H9 (cell line): ENCODE measurements around the gene LIMA1. TPM values are rescaled to one million over a fixed set of nuclear protein-coding genes. Genes with fewer than 3 reads are reported as not detected.

Experiments used
- DNase-seq: peaks from one replicate; pipeline ENCODE4 v3.0.0-alpha.2; 2017
- H2AFZ ChIP-seq: one replicate; pipeline ENCODE4 v1.6.1; 2013; ENCODE audit warnings: mild to moderate bottlenecking, low read length, control low read depth, moderate library complexity
- H2AK5ac ChIP-seq: 2 replicates; pipeline ENCODE4 v1.6.1; 2013; ENCODE audit warnings: low read length, control low read depth, mixed read lengths; ENCODE audit not compliant: insufficient read length
- H2BK120ac ChIP-seq: one replicate; pipeline ENCODE4 v1.6.1; 2013; ENCODE audit warnings: low read depth, mild to moderate bottlenecking, low read length, control low read depth, inconsistent platforms; ENCODE audit not compliant: poor library complexity, severe bottlenecking
- H2BK12ac ChIP-seq: 2 replicates; pipeline ENCODE4 v1.6.1; 2013; ENCODE audit warnings: low read length, control low read depth, mixed read lengths, low read depth; ENCODE audit not compliant: insufficient read length
- H2BK15ac ChIP-seq: 2 replicates; pipeline ENCODE4 v1.6.1; 2013; ENCODE audit warnings: low read depth, low read length, control low read depth
- H2BK20ac ChIP-seq: one replicate; pipeline ENCODE4 v1.6.1; 2013; ENCODE audit warnings: low read depth, mild to moderate bottlenecking, low read length, control low read depth, inconsistent platforms; ENCODE audit not compliant: poor library complexity, severe bottlenecking
- H2BK5ac ChIP-seq: 2 replicates; pipeline ENCODE4 v1.6.1; 2013; ENCODE audit warnings: low read length, control low read depth, mixed read lengths; ENCODE audit not compliant: insufficient read length
- H3K14ac ChIP-seq: 2 replicates; pipeline ENCODE4 v1.6.1; 2013; ENCODE audit warnings: low read length, control low read depth; ENCODE audit not compliant: insufficient read depth
- H3K18ac ChIP-seq: 2 replicates; pipeline ENCODE4 v1.6.1; 2013; ENCODE audit warnings: low read depth, mild to moderate bottlenecking, mixed read lengths, low read length, control low read depth; ENCODE audit not compliant: insufficient read length
- H3K23ac ChIP-seq: 2 replicates; pipeline ENCODE4 v1.6.1; 2013; ENCODE audit warnings: low read length, control low read depth, mixed read lengths, low read depth; ENCODE audit not compliant: insufficient read length
- H3K23me2 ChIP-seq: 2 replicates; pipeline ENCODE4 v1.6.1; 2013; ENCODE audit warnings: low read depth, mild to moderate bottlenecking, mixed read lengths, low read length, control low read depth; ENCODE audit not compliant: insufficient read length, poor library complexity, severe bottlenecking
- H3K27ac ChIP-seq: 2 replicates; pipeline ENCODE4 v1.5.1; 2013; ENCODE audit warnings: low read length, control low read depth, mixed read lengths, low read depth; ENCODE audit not compliant: insufficient read length
- H3K27me3 ChIP-seq: 2 replicates; pipeline ENCODE4 v1.6.1; 2013; ENCODE audit warnings: low read length, control low read depth, inconsistent platforms; ENCODE audit not compliant: insufficient read depth
- H3K4ac ChIP-seq: 2 replicates; pipeline ENCODE4 v1.6.1; 2013; ENCODE audit warnings: low read depth, mild to moderate bottlenecking, control low read depth, inconsistent platforms, low read length, moderate library complexity
- H3K4me1 ChIP-seq: 2 replicates; pipeline ENCODE4 v1.6.1; 2013; ENCODE audit warnings: low read length, control low read depth, inconsistent platforms; ENCODE audit not compliant: insufficient read depth
- H3K4me2 ChIP-seq: 2 replicates; pipeline ENCODE4 v1.6.1; 2013; ENCODE audit warnings: low read length, control low read depth, mixed read lengths; ENCODE audit not compliant: insufficient read length, insufficient read depth
- H3K56ac ChIP-seq: 2 replicates; pipeline ENCODE4 v1.6.1; 2013; ENCODE audit warnings: low read depth, mild to moderate bottlenecking, mixed read lengths, low read length, control low read depth; ENCODE audit not compliant: insufficient read length
- H3K79me1 ChIP-seq: 2 replicates; pipeline ENCODE4 v1.6.1; 2013; ENCODE audit warnings: low read depth, mild to moderate bottlenecking, moderate library complexity, low read length, control low read depth, inconsistent platforms; ENCODE audit not compliant: insufficient read depth, poor library complexity, severe bottlenecking
- H3K79me2 ChIP-seq: 2 replicates; pipeline ENCODE4 v1.6.1; 2013; ENCODE audit warnings: low read length, control low read depth, inconsistent platforms; ENCODE audit not compliant: insufficient read depth
- H3K9ac ChIP-seq: 2 replicates; pipeline ENCODE4 v1.6.1; 2013; ENCODE audit warnings: low read length, control low read depth, mixed read lengths; ENCODE audit not compliant: insufficient read length; ENCODE audit errors: extremely low read depth
- H3K9me3 ChIP-seq: one replicate; pipeline ENCODE4 v1.6.1; 2013; ENCODE audit warnings: low read depth, low read length, inconsistent platforms; ENCODE audit not compliant: control insufficient read depth
- H3T11ph ChIP-seq: one replicate; pipeline ENCODE4 v1.6.1; 2013; ENCODE audit warnings: mild to moderate bottlenecking, low read length, control low read depth, inconsistent platforms
- H4K20me1 ChIP-seq: one replicate; pipeline ENCODE4 v1.6.1; 2013; ENCODE audit not compliant: control insufficient read depth, insufficient read length, insufficient read depth
- H4K5ac ChIP-seq: 2 replicates; pipeline ENCODE4 v1.6.1; 2013; ENCODE audit warnings: low read depth, mild to moderate bottlenecking, mixed read lengths, low read length, control low read depth; ENCODE audit not compliant: insufficient read length
- H4K8ac ChIP-seq: replicated peaks from 2 replicates; pipeline ENCODE4 v1.6.1; 2013; ENCODE audit warnings: low read length, control low read depth, mixed read lengths, low read depth; ENCODE audit not compliant: insufficient read length
- H4K91ac ChIP-seq: 2 replicates; pipeline ENCODE4 v1.6.1; 2013; ENCODE audit warnings: low read depth, mild to moderate bottlenecking, moderate library complexity, mixed read lengths, low read length, control low read depth; ENCODE audit not compliant: insufficient read length
- H3K27ac Mint-ChIP-seq, 3 experiments: 2 replicates in 2 of 3; 3 replicates in 1 of 3; pipeline ENCODE4 v1.8.0; 2020 to 2021; ENCODE audit warnings: mixed read lengths in 3 of 3, mild to moderate bottlenecking in 1 of 3, moderate library complexity in 1 of 3
- H3K27me3 Mint-ChIP-seq: 2 replicates; pipeline ENCODE4 v1.8.0; 2021; ENCODE audit warnings: low read depth, mild to moderate bottlenecking, moderate library complexity, mixed read lengths
- H3K36me3 Mint-ChIP-seq, 3 experiments: 2 replicates in 2 of 3; 3 replicates in 1 of 3; pipeline ENCODE4 v1.8.0; 2020 to 2021; ENCODE audit warnings: low read depth in 3 of 3, mixed read lengths in 3 of 3; ENCODE audit not compliant: insufficient read depth in 1 of 3
- H3K4me1 Mint-ChIP-seq, 2 experiments: 2 replicates each; pipeline ENCODE4 v1.8.0; 2020; ENCODE audit warnings: mixed read lengths in 2 of 2
- H3K4me3 Mint-ChIP-seq, 2 experiments: 2 replicates in 1 of 2; 3 replicates in 1 of 2; pipeline ENCODE4 v1.8.0; 2020 to 2021; ENCODE audit warnings: mild to moderate bottlenecking in 2 of 2, mixed read lengths in 2 of 2, moderate library complexity in 1 of 2
- H3K9me3 Mint-ChIP-seq, 2 experiments: 2 replicates in 1 of 2; 3 replicates in 1 of 2; pipeline ENCODE4 v1.8.0; 2020; ENCODE audit warnings: mild to moderate bottlenecking in 2 of 2, mixed read lengths in 2 of 2, moderate library complexity in 1 of 2
- CTCF ChIP-seq: fragments of 200-600 bp; sonication (generic); conservative IDR thresholded peaks from 3 replicates; pipeline ENCODE4 v1.8.0; 2021; ENCODE audit warnings: antibody characterized with exemption, mild to moderate bottlenecking
- WGBS: extraction: QIAGEN DNeasy Blood & Tissue Kit; methylation state at CpG from one replicate; pipeline ENCODE4 v1.1.7; 2013; ENCODE audit warnings: missing lambda C conversion rate, low lambda C conversion rate, mixed read lengths; ENCODE audit not compliant: insufficient read length; ENCODE audit errors: extremely low coverage; 5-methylcytosine and 5-hydroxymethylcytosine counted together
- total RNA-seq: library from RNA; stranded (reverse); gene quantifications from 2 replicates; pipeline ENCODE4 v1.2.1, GENCODE V29; 2021

LIMA1 gene
- total RNA-seq, 1 experiment from 2014 or later = 40.8 TPM

- H3K27me3 ChIP-seq = no peaks in the 10 kb centered on the region
- no peak overlapping the region for H4K5ac ChIP-seq
- H3K23me2 ChIP-seq = no peaks in the 10 kb centered on the region
- no peak overlapping the region for H3K4me2 ChIP-seq
- H3K18ac ChIP-seq = no peak overlapping the region
- H3K14ac ChIP-seq = no peak overlapping the region
- H2AK5ac ChIP-seq = no peak overlapping the region
- H3K9me3 ChIP-seq = no peaks in the 10 kb centered on the region
- no peak for TF ChIP-seq CTCF
- no peak overlapping the region for H4K8ac ChIP-seq
- WGBS = no CpG with 5 or more reads among the region's 1 CpG
- no peak overlapping the region; a peak in 1 of 7 replicates for H3K27ac Mint-ChIP-seq
- no peak overlapping the region for H3K9ac ChIP-seq
- H3K27me3 Mint-ChIP-seq = no peaks in the 10 kb centered on the region; the same call in 1 of the 2 replicates
- H4K91ac ChIP-seq = no peak overlapping the region
- no peaks in the 10 kb centered on the region; a peak in 1 of 7 replicates for H3K36me3 Mint-ChIP-seq
- no peak overlapping the region for H2BK5ac ChIP-seq
- no peak overlapping the region for H2BK12ac ChIP-seq
- H2AFZ ChIP-seq = no peak overlapping the region
- no peaks in the 10 kb centered on the region for H3K79me2 ChIP-seq
- H3K4me3 Mint-ChIP-seq = no peak overlapping the region
- H3K9me3 Mint-ChIP-seq = no peaks in the 10 kb centered on the region
- no peak overlapping the region for H3K27ac ChIP-seq
- H3K4me1 Mint-ChIP-seq = peaks cover 8 to 15% of the 10 kb centered on the region in 2 experiments
- no peak for DNase-seq
- H3K23ac ChIP-seq = no peak overlapping the region
- no peak overlapping the region for H3T11ph ChIP-seq
- no peak overlapping the region for H3K56ac ChIP-seq
- H3K4ac ChIP-seq = no peak overlapping the region
- H2BK120ac ChIP-seq = no peak overlapping the region
- no peaks in the 10 kb centered on the region for H4K20me1 ChIP-seq
- no peaks in the 10 kb centered on the region; the same call in 1 of the 2 replicates for H3K4me1 ChIP-seq
- H2BK15ac ChIP-seq = no peak overlapping the region
- H3K79me1 ChIP-seq = no peaks in the 10 kb centered on the region
- H2BK20ac ChIP-seq = no peak overlapping the region
These were observed 39.8 kb downstream of the LIMA1 start for GRCh38 chr12:50243507-50243906.
